HEK293 (cell line): ENCODE data around the gene RPL10A.
A peak's percentile ranks its signal among the peaks of the same experiment; 100 is the strongest.

ENCODE experiments used
- GFI1B ChIP-seq: fragments of 450-650 bp; formaldehyde crosslinking; IDR thresholded peaks from 2 replicates; pipeline ENCODE4 v1.5.1; 2016; ENCODE audit warnings: missing biosample characterization, missing genetic modification characterization
- GLIS1 ChIP-seq: fragments of 450-650 bp; formaldehyde crosslinking; IDR thresholded peaks from 2 replicates; pipeline ENCODE4 v1.5.1; 2016; ENCODE audit warnings: missing biosample characterization, missing genetic modification characterization
- GLIS2 ChIP-seq: fragments of 450-650 bp; formaldehyde crosslinking; IDR thresholded peaks from 2 replicates; pipeline ENCODE4 v1.5.1; 2016; ENCODE audit warnings: missing biosample characterization, missing genetic modification characterization
- HOXC10 ChIP-seq: sonication (generic); formaldehyde crosslinking; IDR thresholded peaks from 2 replicates; pipeline ENCODE4 v1.8.1; 2023; ENCODE audit warnings: mild to moderate bottlenecking, missing genetic modification reagents
- IKZF3 ChIP-seq: fragments of 450-650 bp; IDR thresholded peaks from 2 replicates; pipeline ENCODE4 v1.5.0; 2018; ENCODE audit warnings: missing biosample characterization, mild to moderate bottlenecking, missing genetic modification characterization, moderate library complexity
- MEIS1 ChIP-seq: sonication (generic); formaldehyde crosslinking; IDR thresholded peaks from 2 replicates; pipeline ENCODE4 v1.8.1; 2022; ENCODE audit warnings: missing genetic modification reagents, mild to moderate bottlenecking, borderline replicate concordance
- REPIN1 ChIP-seq: fragments of 450-650 bp; formaldehyde crosslinking; IDR thresholded peaks from 2 replicates; pipeline ENCODE4 v1.5.1; 2017; ENCODE audit warnings: missing biosample characterization, missing genetic modification characterization, low read depth
- SCRT2 ChIP-seq: fragments of 450-650 bp; formaldehyde crosslinking; IDR thresholded peaks from 2 replicates; pipeline ENCODE4 v1.5.1; 2016; ENCODE audit warnings: missing biosample characterization, missing genetic modification characterization
- YY1 ChIP-seq: fragments of 450-650 bp; formaldehyde crosslinking; IDR thresholded peaks from 2 replicates; pipeline ENCODE4 v1.5.1; 2018; ENCODE audit warnings: missing biosample characterization, missing genetic modification characterization
- YY2 ChIP-seq: fragments of 450-650 bp; formaldehyde crosslinking; IDR thresholded peaks from 2 replicates; pipeline ENCODE4 v1.5.1; 2016; ENCODE audit warnings: missing biosample characterization, missing genetic modification characterization
- ZBTB17 ChIP-seq: fragments of 450-650 bp; formaldehyde crosslinking; IDR thresholded peaks from 2 replicates; pipeline ENCODE4 v1.5.1; 2016; ENCODE audit warnings: missing biosample characterization, missing genetic modification characterization
- ZBTB21 ChIP-seq: fragments of 450-650 bp; formaldehyde crosslinking; IDR thresholded peaks from 2 replicates; pipeline ENCODE4 v1.5.1; 2017; ENCODE audit warnings: missing biosample characterization, missing genetic modification characterization
- ZNF184 ChIP-seq: fragments of 450-650 bp; IDR thresholded peaks from 2 replicates; pipeline ENCODE4 v1.5.1; 2018; ENCODE audit warnings: missing biosample characterization, mild to moderate bottlenecking, missing genetic modification characterization
- ZNF211 ChIP-seq: fragments of 450-650 bp; formaldehyde crosslinking; IDR thresholded peaks from 2 replicates; pipeline ENCODE4 v1.5.1; 2016; ENCODE audit warnings: low read depth, missing biosample characterization, missing genetic modification characterization
- ZNF214 ChIP-seq: fragments of 450-650 bp; formaldehyde crosslinking; IDR thresholded peaks from 2 replicates; pipeline ENCODE4 v1.5.1; 2017; ENCODE audit warnings: missing biosample characterization, mild to moderate bottlenecking, missing genetic modification characterization, borderline replicate concordance
- ZNF223 ChIP-seq: fragments of 450-650 bp; formaldehyde crosslinking; IDR thresholded peaks from 2 replicates; pipeline ENCODE4 v1.5.1; 2016; ENCODE audit warnings: missing biosample characterization, missing genetic modification characterization
- ZNF248 ChIP-seq: fragments of 450-650 bp; formaldehyde crosslinking; IDR thresholded peaks from 2 replicates; pipeline ENCODE4 v1.5.1; 2017; ENCODE audit warnings: missing biosample characterization, missing genetic modification characterization
- ZNF324 ChIP-seq: fragments of 450-650 bp; formaldehyde crosslinking; IDR thresholded peaks from 2 replicates; pipeline ENCODE4 v1.5.1; 2016; ENCODE audit warnings: missing biosample characterization, missing genetic modification characterization
- ZNF37A ChIP-seq: fragments of 450-650 bp; IDR thresholded peaks from 2 replicates; pipeline ENCODE4 v1.5.1; 2018; ENCODE audit warnings: missing biosample characterization, missing genetic modification characterization
- ZNF404 ChIP-seq: fragments of 450-650 bp; formaldehyde crosslinking; IDR thresholded peaks from 2 replicates; pipeline ENCODE4 v1.5.1; 2017; ENCODE audit warnings: missing biosample characterization, missing genetic modification characterization
- ZNF610 ChIP-seq: fragments of 450-650 bp; formaldehyde crosslinking; IDR thresholded peaks from 2 replicates; pipeline ENCODE4 v1.5.1; 2016; ENCODE audit warnings: missing biosample characterization, missing genetic modification characterization, borderline replicate concordance
- ZNF629 ChIP-seq: fragments of 450-650 bp; formaldehyde crosslinking; IDR thresholded peaks from 2 replicates; pipeline ENCODE4 v1.5.1; 2017; ENCODE audit warnings: missing biosample characterization, missing genetic modification characterization
- ZNF658 ChIP-seq: fragments of 450-650 bp; formaldehyde crosslinking; IDR thresholded peaks from 2 replicates; pipeline ENCODE4; 2016; ENCODE audit warnings: missing biosample characterization, missing genetic modification characterization
- ZNF747 ChIP-seq: fragments of 450-650 bp; formaldehyde crosslinking; IDR thresholded peaks from 2 replicates; pipeline ENCODE4 v1.5.1; 2016; ENCODE audit warnings: missing biosample characterization, missing genetic modification characterization
- ZNF76 ChIP-seq: fragments of 450-650 bp; formaldehyde crosslinking; IDR thresholded peaks from 2 replicates; pipeline ENCODE4; 2016; ENCODE audit warnings: low read depth, missing biosample characterization, missing genetic modification characterization, borderline replicate concordance
- ZNF768 ChIP-seq: fragments of 450-650 bp; formaldehyde crosslinking; IDR thresholded peaks from 2 replicates; pipeline ENCODE4 v1.5.1; 2018; ENCODE audit warnings: missing biosample characterization, mild to moderate bottlenecking, missing genetic modification characterization
- ZSCAN30 ChIP-seq: fragments of 450-650 bp; IDR thresholded peaks from 2 replicates; pipeline ENCODE4 v1.5.1; 2018; ENCODE audit warnings: missing biosample characterization, mild to moderate bottlenecking, missing genetic modification characterization, moderate library complexity
- TF ChIP-seq, protein P1 (sequence below): fragments of 450-650 bp; formaldehyde crosslinking; IDR thresholded peaks from 2 replicates; pipeline ENCODE4 v1.5.1; 2016; ENCODE audit warnings: missing biosample characterization, missing genetic modification characterization
- TF ChIP-seq, protein P2 (sequence below): fragments of 450-650 bp; formaldehyde crosslinking; IDR thresholded peaks from 2 replicates; pipeline ENCODE4 v1.5.0; 2017; ENCODE audit warnings: missing biosample characterization, missing genetic modification characterization, borderline replicate concordance
- TF ChIP-seq, protein P3 (sequence below): fragments of 450-650 bp; formaldehyde crosslinking; IDR thresholded peaks from 2 replicates; pipeline ENCODE4 v1.5.1; 2017; ENCODE audit warnings: missing biosample characterization, missing genetic modification characterization
- TF ChIP-seq, protein P4 (sequence below): fragments of 450-650 bp; formaldehyde crosslinking; IDR thresholded peaks from 2 replicates; pipeline ENCODE4 v1.5.1; 2016; ENCODE audit warnings: missing biosample characterization, missing genetic modification characterization, borderline replicate concordance

RPL10A gene

DNA sequence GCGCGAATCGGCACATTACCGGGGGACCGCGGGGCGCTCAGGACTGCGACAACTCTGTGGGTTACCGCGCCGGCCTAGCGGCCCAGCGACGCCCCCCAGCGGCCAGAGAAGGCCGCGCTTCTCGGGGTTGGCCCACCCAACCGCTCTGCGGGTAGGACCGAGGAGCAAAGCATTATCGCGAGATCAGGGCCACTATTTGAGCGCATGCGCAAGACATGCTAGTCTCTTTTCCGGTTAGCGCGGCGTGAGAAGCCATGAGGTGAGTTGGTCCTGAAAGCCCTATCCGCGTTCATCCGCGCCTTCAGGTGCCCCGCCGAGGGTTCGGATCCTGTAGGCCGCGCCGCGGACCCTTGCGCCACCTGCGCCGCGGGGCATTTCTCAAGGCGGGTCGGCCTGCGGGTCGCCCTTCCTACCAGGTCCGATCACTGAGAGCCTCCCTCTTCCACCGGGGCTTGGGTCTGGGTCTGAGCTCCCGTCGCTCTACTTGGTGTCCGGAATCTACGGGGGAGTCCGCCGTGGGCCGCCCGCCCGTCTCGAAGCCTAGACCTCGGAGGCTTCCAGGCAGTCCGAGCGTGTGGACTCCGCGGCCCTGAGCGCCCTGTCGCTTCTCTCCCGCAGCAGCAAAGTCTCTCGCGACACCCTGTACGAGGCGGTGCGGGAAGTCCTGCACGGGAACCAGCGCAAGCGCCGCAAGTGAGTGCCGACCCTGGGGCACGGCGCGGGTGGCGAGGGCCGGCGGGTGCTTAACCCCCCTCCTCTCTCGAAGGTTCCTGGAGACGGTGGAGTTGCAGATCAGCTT, at the start of gene RPL10A (continued):
- peak; percentile 78 for TF ChIP-seq GLIS2 (tag by site-specific recombination)
- TF ChIP-seq HOXC10, result no peak
- 0 out of 2 replicates have a peak, but pooled peaks have one; percentile 39 for TF ChIP-seq GFI1B (tag by site-specific recombination)
- no peak for TF ChIP-seq MEIS1
- TF ChIP-seq, protein P1, sequence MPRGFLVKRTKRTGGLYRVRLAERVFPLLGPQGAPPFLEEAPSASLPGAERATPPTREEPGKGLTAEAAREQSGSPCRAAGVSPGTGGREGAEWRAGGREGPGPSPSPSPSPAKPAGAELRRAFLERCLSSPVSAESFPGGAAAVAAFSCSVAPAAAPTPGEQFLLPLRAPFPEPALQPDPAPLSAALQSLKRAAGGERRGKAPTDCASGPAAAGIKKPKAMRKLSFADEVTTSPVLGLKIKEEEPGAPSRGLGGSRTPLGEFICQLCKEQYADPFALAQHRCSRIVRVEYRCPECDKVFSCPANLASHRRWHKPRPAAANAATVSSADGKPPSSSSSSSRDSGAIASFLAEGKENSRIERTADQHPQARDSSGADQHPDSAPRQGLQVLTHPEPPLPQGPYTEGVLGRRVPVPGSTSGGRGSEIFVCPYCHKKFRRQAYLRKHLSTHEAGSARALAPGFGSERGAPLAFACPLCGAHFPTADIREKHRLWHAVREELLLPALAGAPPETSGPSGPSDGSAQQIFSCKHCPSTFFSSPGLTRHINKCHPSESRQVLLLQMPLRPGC (tag by site-specific recombination), result peak; percentile 62
- peak; percentile 84 for TF ChIP-seq ZBTB17
- no peak for TF ChIP-seq ZNF248 (tag by site-specific recombination)
- TF ChIP-seq ZNF211, result no peak
- peak; percentile 25; the same call in 1 of the 2 replicates for TF ChIP-seq ZBTB21
- TF ChIP-seq ZNF768 (tag by site-specific recombination), result 0 out of 2 replicates have a peak, but pooled peaks have one; percentile 5
- 0 out of 2 replicates have a peak, but pooled peaks have one; percentile 49 for TF ChIP-seq ZNF184 (tag by site-specific recombination)
- peak; percentile 46; the same call in 1 of the 2 replicates for TF ChIP-seq GLIS1 (tag by site-specific recombination)
- TF ChIP-seq ZNF610 (tag by site-specific recombination), result peak; percentile 43; the same call in 1 of the 2 replicates
- peak; percentile 33; the same call in 1 of the 2 replicates for TF ChIP-seq YY2
- no peak for TF ChIP-seq ZNF404 (tag by site-specific recombination)
- TF ChIP-seq ZNF658 (tag by site-specific recombination), result no peak
- TF ChIP-seq REPIN1 (tag by site-specific recombination), result peak; percentile 41
- TF ChIP-seq, protein P2, sequence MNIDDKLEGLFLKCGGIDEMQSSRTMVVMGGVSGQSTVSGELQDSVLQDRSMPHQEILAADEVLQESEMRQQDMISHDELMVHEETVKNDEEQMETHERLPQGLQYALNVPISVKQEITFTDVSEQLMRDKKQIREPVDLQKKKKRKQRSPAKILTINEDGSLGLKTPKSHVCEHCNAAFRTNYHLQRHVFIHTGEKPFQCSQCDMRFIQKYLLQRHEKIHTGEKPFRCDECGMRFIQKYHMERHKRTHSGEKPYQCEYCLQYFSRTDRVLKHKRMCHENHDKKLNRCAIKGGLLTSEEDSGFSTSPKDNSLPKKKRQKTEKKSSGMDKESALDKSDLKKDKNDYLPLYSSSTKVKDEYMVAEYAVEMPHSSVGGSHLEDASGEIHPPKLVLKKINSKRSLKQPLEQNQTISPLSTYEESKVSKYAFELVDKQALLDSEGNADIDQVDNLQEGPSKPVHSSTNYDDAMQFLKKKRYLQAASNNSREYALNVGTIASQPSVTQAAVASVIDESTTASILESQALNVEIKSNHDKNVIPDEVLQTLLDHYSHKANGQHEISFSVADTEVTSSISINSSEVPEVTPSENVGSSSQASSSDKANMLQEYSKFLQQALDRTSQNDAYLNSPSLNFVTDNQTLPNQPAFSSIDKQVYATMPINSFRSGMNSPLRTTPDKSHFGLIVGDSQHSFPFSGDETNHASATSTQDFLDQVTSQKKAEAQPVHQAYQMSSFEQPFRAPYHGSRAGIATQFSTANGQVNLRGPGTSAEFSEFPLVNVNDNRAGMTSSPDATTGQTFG (tag by site-specific recombination), result 0 out of 2 replicates have a peak, but pooled peaks have one; percentile 7
- TF ChIP-seq ZNF324 (tag by site-specific recombination), result peak; percentile 93
- TF ChIP-seq ZSCAN30 (tag by site-specific recombination), result peak; percentile 61
- TF ChIP-seq, protein P3, sequence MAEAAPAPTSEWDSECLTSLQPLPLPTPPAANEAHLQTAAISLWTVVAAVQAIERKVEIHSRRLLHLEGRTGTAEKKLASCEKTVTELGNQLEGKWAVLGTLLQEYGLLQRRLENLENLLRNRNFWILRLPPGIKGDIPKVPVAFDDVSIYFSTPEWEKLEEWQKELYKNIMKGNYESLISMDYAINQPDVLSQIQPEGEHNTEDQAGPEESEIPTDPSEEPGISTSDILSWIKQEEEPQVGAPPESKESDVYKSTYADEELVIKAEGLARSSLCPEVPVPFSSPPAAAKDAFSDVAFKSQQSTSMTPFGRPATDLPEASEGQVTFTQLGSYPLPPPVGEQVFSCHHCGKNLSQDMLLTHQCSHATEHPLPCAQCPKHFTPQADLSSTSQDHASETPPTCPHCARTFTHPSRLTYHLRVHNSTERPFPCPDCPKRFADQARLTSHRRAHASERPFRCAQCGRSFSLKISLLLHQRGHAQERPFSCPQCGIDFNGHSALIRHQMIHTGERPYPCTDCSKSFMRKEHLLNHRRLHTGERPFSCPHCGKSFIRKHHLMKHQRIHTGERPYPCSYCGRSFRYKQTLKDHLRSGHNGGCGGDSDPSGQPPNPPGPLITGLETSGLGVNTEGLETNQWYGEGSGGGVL (tag by site-specific recombination), result peak; percentile 16; the same call in 1 of the 2 replicates
- TF ChIP-seq ZNF629 (tag by site-specific recombination), result peak; percentile 69; the same call in 1 of the 2 replicates
- TF ChIP-seq, protein P4, sequence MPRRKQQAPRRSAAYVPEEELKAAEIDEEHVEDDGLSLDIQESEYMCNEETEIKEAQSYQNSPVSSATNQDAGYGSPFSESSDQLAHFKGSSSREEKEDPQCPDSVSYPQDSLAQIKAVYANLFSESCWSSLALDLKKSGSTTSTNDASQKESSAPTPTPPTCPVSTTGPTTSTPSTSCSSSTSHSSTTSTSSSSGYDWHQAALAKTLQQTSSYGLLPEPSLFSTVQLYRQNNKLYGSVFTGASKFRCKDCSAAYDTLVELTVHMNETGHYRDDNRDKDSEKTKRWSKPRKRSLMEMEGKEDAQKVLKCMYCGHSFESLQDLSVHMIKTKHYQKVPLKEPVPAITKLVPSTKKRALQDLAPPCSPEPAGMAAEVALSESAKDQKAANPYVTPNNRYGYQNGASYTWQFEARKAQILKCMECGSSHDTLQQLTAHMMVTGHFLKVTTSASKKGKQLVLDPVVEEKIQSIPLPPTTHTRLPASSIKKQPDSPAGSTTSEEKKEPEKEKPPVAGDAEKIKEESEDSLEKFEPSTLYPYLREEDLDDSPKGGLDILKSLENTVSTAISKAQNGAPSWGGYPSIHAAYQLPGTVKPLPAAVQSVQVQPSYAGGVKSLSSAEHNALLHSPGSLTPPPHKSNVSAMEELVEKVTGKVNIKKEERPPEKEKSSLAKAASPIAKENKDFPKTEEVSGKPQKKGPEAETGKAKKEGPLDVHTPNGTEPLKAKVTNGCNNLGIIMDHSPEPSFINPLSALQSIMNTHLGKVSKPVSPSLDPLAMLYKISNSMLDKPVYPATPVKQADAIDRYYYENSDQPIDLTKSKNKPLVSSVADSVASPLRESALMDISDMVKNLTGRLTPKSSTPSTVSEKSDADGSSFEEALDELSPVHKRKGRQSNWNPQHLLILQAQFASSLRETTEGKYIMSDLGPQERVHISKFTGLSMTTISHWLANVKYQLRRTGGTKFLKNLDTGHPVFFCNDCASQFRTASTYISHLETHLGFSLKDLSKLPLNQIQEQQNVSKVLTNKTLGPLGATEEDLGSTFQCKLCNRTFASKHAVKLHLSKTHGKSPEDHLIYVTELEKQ (tag by site-specific recombination), result no peak
- TF ChIP-seq IKZF3 (tag by site-specific recombination), result no peak
- no peak for TF ChIP-seq ZNF223 (tag by site-specific recombination)
- no peak for TF ChIP-seq ZNF747 (tag by site-specific recombination)
- TF ChIP-seq ZNF214, result no peak
- no peak for TF ChIP-seq ZNF37A (tag by site-specific recombination)
- peak; percentile 68 for TF ChIP-seq YY1
- peak; percentile 40 for TF ChIP-seq SCRT2
- TF ChIP-seq ZNF76, result peak; percentile 77; the same call in 1 of the 2 replicates
